Fibroblast of mammary gland (primary cell): ENCODE data around the gene CDHR3.

Source experiments
- DNase-seq: peaks from one replicate; pipeline ENCODE4 v3.0.0-alpha.2; 2010; ENCODE audit warnings: low read depth
- H3K4me3 ChIP-seq: 2 replicates; pipeline ENCODE4 v1.5.1; 2011; ENCODE audit warnings: low read depth, mild to moderate bottlenecking, low read length, moderate library complexity; ENCODE audit not compliant: control insufficient read depth
- TF ChIP-seq, protein P1 (sequence below): conservative IDR thresholded peaks from 2 replicates; pipeline ENCODE4 v1.5.1; 2011; ENCODE audit warnings: low read depth, low read length, inconsistent platforms; ENCODE audit not compliant: control insufficient read depth, insufficient read depth

CDHR3 gene

DNA sequence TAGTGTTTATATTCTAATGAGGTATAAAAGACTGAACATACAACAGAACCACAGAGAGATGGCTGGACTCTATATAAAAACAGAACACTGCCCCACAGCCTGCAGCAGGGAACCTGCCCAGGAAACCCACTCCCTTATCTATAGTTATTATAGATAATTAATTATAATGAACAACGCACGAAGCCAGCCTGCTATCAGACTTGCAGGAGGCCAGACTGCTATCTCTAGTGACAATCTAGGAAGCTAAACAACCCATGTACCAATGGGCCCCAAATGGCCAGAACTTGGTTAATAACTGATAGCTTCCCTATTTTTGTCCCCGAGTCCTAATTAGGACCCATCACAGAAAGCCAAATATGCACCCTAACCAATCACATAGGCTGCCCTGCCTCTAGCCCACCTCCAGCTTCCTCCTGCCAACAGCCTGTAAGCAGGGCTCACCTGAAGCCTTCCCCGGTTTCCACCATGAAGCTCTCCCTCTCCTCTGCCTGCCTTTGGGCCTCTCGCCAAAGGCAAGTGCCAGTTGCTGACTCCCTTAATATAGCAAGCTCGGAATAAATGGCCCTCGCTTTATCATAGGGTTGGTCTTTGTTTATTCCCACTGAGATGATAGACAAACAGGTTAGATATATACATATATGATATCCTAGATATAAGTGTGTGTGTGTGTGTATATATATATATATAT, 74.6 kb downstream of the CDHR3 start:
- no peak for DNase-seq
- TF ChIP-seq, protein P1, sequence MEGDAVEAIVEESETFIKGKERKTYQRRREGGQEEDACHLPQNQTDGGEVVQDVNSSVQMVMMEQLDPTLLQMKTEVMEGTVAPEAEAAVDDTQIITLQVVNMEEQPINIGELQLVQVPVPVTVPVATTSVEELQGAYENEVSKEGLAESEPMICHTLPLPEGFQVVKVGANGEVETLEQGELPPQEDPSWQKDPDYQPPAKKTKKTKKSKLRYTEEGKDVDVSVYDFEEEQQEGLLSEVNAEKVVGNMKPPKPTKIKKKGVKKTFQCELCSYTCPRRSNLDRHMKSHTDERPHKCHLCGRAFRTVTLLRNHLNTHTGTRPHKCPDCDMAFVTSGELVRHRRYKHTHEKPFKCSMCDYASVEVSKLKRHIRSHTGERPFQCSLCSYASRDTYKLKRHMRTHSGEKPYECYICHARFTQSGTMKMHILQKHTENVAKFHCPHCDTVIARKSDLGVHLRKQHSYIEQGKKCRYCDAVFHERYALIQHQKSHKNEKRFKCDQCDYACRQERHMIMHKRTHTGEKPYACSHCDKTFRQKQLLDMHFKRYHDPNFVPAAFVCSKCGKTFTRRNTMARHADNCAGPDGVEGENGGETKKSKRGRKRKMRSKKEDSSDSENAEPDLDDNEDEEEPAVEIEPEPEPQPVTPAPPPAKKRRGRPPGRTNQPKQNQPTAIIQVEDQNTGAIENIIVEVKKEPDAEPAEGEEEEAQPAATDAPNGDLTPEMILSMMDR: no peak

DNA sequence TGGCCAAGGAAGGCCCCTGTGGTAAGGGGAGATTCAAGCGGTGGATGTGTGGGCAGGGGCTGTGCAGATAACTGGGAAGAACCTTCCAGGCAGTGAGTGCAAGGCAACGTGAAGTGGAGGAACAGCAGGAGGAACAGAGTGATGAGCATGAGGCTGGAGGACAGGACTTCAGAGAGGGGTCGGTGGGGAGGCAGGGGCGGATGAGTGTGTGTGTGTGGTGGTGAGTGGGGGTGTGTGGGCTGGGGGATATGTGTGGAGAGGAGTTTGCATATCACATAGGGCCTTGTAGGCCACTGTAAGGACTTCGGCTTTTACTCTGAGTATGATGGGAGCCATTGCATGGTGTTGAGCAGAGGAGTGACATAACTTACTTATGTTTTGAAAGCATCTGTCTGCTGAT, 75.2 kb downstream of the CDHR3 start:
- TF ChIP-seq, protein P1: no peak
- no peak overlapping the region for H3K4me3 ChIP-seq
- no peak for DNase-seq

More for the DNA sequence above, 74.6 kb downstream of the CDHR3 start:
- no peak overlapping the region for H3K4me3 ChIP-seq

DNA sequence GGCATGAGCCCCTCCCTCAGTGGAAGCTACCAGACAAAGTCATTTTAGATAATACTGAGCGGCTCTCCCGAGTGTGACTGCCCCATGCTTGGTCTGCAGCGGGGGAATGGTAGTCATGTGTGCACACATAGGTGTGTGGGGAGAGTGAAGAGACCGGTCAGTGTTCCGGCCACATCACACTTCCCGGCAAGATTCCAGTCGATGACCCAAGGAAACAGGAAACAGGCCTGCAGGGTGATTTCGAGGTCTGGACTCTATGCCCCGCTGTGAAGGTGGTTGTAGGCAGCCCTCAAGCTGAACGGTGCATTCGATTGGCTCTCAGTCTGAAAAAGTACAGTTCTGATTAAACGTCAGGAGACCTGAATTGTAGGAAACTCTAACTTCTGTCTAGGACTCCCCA, 75.9 kb downstream of the CDHR3 start:
- H3K4me3 ChIP-seq: no peak overlapping the region
- DNase-seq: no peak
- TF ChIP-seq, protein P1: no peak

DNA sequence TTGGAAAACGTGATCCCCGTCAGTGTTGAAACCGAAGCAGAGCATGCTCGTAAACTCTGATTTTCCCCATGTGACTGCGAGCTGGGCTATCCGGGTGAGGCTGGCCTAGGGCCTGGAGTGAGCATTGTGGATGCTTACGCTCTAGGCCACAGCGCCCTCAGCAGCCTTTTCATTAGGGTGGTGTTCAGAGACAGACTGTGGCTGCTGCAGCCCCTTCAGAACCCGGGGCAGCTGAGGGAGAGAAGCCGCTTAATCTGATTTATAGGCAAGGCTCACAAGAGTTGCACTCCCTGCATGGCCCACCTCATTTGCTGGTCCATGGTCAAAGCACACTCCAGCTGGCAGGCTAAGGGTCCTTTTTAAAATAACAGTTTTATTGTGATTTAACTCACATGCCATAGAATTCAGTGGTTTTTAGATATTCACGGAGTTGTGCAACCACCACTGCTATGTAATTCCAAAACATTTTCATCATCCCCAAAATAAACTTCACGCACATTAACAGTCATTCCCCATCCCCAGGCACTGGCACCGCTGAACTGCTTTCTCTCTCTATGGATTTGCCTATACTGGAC, 76.5 kb downstream of the CDHR3 start:
- peak; percentile 76 for DNase-seq
- H3K4me3 ChIP-seq: no peak overlapping the region
- TF ChIP-seq, protein P1: no peak

DNA sequence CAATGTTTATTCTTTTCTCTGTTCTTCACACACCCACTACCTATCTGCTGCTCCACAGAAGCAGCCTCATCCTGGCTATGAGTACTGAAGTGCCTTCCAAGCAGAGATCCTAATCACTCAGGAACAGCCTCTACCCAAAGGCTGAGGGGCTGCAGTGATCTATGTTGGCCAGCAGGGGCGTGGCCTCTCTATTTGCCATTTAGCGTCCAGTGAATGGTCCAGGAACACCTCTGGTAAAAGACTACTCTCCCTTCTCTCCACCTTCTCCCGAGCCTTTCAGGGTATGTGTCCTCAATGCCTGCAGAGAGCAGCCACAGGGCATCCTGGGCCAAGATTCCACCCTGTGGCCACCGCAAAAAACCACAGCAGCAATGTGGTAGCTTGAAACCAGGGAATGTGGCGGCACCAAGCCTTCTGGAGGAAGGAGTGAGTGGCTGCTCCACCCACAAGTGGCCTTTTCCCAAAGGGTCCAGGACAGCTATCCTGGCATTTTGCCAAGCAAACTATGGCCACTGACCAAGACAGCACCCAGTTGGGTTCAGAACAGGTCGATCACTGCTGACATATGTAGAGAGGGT, 78.2 kb downstream of the CDHR3 start:
- TF ChIP-seq, protein P1: peak; percentile 80
- H3K4me3 ChIP-seq: no peak overlapping the region
- peak; percentile 45 for DNase-seq

DNA sequence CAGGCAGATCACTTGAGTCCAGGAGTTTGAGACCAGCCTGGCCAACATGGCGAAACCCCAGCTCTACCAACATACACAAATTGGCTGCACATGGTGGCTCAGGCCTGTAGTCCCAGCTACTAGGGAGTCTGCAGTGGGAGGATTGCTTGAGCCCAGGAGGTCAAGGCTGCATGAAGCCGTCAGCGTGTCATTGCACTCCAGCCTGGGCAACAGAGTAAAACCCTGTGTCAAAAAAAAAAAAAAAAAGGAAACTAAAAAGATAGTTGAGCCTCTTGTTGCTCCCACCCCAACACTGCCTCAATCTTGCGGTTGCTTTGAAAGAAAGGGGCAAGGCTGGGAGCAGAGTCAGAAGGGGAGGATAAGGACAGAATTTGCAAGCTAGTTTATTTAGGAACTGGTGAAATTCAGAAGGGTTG, 79.1 kb downstream of the CDHR3 start:
- no peak for DNase-seq

More for the DNA sequence above, 79.1 kb downstream of the CDHR3 start:
- no peak overlapping the region for H3K4me3 ChIP-seq
- TF ChIP-seq, protein P1: no peak
